ENCODE measurements around the gene COX6B2.

GRCh38 chr19:55365964-55366363 is 11.4 kb upstream of the COX6B2 start:
- TF ChIP-seq CTCF (IDR thresholded peaks at IDR 0.05) (no peak), EZH2 (IDR thresholded peaks at IDR 0.05) (no peak)
